ENCODE measurements around the gene NUDT3.

- TF ChIP-seq, protein P1, sequence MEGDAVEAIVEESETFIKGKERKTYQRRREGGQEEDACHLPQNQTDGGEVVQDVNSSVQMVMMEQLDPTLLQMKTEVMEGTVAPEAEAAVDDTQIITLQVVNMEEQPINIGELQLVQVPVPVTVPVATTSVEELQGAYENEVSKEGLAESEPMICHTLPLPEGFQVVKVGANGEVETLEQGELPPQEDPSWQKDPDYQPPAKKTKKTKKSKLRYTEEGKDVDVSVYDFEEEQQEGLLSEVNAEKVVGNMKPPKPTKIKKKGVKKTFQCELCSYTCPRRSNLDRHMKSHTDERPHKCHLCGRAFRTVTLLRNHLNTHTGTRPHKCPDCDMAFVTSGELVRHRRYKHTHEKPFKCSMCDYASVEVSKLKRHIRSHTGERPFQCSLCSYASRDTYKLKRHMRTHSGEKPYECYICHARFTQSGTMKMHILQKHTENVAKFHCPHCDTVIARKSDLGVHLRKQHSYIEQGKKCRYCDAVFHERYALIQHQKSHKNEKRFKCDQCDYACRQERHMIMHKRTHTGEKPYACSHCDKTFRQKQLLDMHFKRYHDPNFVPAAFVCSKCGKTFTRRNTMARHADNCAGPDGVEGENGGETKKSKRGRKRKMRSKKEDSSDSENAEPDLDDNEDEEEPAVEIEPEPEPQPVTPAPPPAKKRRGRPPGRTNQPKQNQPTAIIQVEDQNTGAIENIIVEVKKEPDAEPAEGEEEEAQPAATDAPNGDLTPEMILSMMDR (IDR thresholded peaks at IDR 0.05), result no peak
- no peak for TF ChIP-seq ZFX (IDR thresholded peaks at IDR 0.05; ENCODE audit: borderline replicate concordance)
These were observed 33.3 kb upstream of the NUDT3 start, which contains the start of gene RPS10 for GRCh38 chr6:34425498-34426410.

Measured in 22Rv1 (cell line).